A549 (cell line): Measurements from ENCODE around the gene ANXA6.

Experiments
- CTCF ChIP-seq: fragments of >200 bp; sonication (Bioruptor Twin); formaldehyde crosslinking; IDR thresholded peaks from 3 replicates; pipeline ENCODE4 v1.5.1; 2016
- JUN ChIP-seq, 2 experiments: fragments of >200 bp; sonication (Bioruptor Twin); formaldehyde crosslinking; IDR thresholded peaks; 2 replicates in 1 of 2; 3 replicates in 1 of 2; pipeline ENCODE4 v1.6.1; 2016 to 2017
- MAFK ChIP-seq: fragments of 450-650 bp; IDR thresholded peaks from 2 replicates; pipeline ENCODE4 v1.6.1; 2014; ENCODE audit not compliant: partially characterized antibody
- POLR2A ChIP-seq: IDR thresholded peaks from 2 replicates; pipeline ENCODE4 v1.6.1; 2012; ENCODE audit warnings: mild to moderate bottlenecking, low read length
- RFX5 ChIP-seq: fragments of 450-650 bp; IDR thresholded peaks from 2 replicates; pipeline ENCODE4 v1.7.1; 2014; ENCODE audit warnings: antibody characterized with exemption, mild to moderate bottlenecking, moderate library complexity
- ZSCAN20 ChIP-seq: fragments of 250-450 bp; sonication (Bioruptor Pico); IDR thresholded peaks from 2 replicates; pipeline ENCODE4 v1.8.0; 2022; ENCODE audit warnings: mild to moderate bottlenecking, moderate library complexity

GRCh38 chr5:151097061-151097460 is 60.5 kb downstream of the ANXA6 start:
- no peak for TF ChIP-seq CTCF
- no peak for TF ChIP-seq ZSCAN20 (CRISPR knock-in tag)
- no peak for TF ChIP-seq POLR2A
- no peak for TF ChIP-seq MAFK
- TF ChIP-seq JUN (IDR thresholded peaks at IDR 0.05), result no peak
- TF ChIP-seq RFX5, result no peak
